HK-2 (cell line): ENCODE results near the gene RAB3C.
"Not testable (repeated sequence)": the region's sequence is repeated elsewhere in the genome, so short reads cannot be mapped to it uniquely, and the experiment has no call there.

Experiments
- DNase-seq: peaks from one replicate; pipeline ENCODE4 v3.0.0-alpha.2; 2018; ENCODE audit not compliant: unreplicated experiment

The RAB3C gene

GRCh38 chr5:58602889-58603288 lies 20.0 kb downstream of the RAB3C start:
- not testable (repeated sequence) for DNase-seq

- DNase-seq, result no peak
Measured at GRCh38 chr5:58606064-58606463, 23.2 kb downstream of the RAB3C start.

GRCh38 chr5:58615972-58616371 lies 33.1 kb downstream of the RAB3C start:
- DNase-seq, result no peak

GRCh38 chr5:58617241-58617640 lies 34.4 kb downstream of the RAB3C start:
- no peak for DNase-seq

GRCh38 chr5:58620336-58620735 lies 37.5 kb downstream of the RAB3C start:
- no peak for DNase-seq

GRCh38 chr5:58622936-58623871 lies 40.3 kb downstream of the RAB3C start:
- no peak for DNase-seq

- no peak for DNase-seq
Measured at GRCh38 chr5:58628626-58629025, 45.8 kb downstream of the RAB3C start.

GRCh38 chr5:58629271-58630159 lies 46.6 kb downstream of the RAB3C start:
- DNase-seq, result no peak

- no peak for DNase-seq
Measured at GRCh38 chr5:58631895-58632294, 49.0 kb downstream of the RAB3C start.

- no peak for DNase-seq
Measured at GRCh38 chr5:58635416-58635815, 52.5 kb downstream of the RAB3C start.

- no peak for DNase-seq
Measured at GRCh38 chr5:58640011-58640410, 57.1 kb downstream of the RAB3C start.

GRCh38 chr5:58641533-58641932 lies 58.7 kb downstream of the RAB3C start:
- DNase-seq, result no peak

- DNase-seq, result no peak
Measured at GRCh38 chr5:58648846-58649245, 66.0 kb downstream of the RAB3C start.

- no peak for DNase-seq
Measured at GRCh38 chr5:58649716-58650115, 66.8 kb downstream of the RAB3C start.

- DNase-seq, result no peak
Measured at GRCh38 chr5:58653521-58653920, 70.6 kb downstream of the RAB3C start.

- no peak for DNase-seq
Measured at GRCh38 chr5:58666141-58666540, 83.3 kb downstream of the RAB3C start.

- DNase-seq, result no peak
Measured at GRCh38 chr5:58666598-58667581, 84.0 kb downstream of the RAB3C start.

GRCh38 chr5:58670582-58670981 lies 87.7 kb downstream of the RAB3C start:
- DNase-seq, result no peak

- DNase-seq, result no peak
Measured at GRCh38 chr5:58671155-58671554, 88.3 kb downstream of the RAB3C start.

GRCh38 chr5:58672521-58672920 lies 89.6 kb downstream of the RAB3C start:
- no peak for DNase-seq

- DNase-seq, result no peak
Measured at GRCh38 chr5:58674070-58674469, 91.2 kb downstream of the RAB3C start.
